GM13976 (cell line): Measurements from ENCODE around the gene CD7.
"Not testable (repeated sequence)": the region's sequence is repeated elsewhere in the genome, so short reads cannot be mapped to it uniquely, and the experiment has no call there.

Source experiments
- DNase-seq: peaks from one replicate; pipeline ENCODE4 v3.0.0; 2012; ENCODE audit warnings: low spot score
- in situ Hi-C: fragments of 300-500 bp; cut with MboI; formaldehyde crosslinking; loops from one replicate; pipeline ENCODE4 v1.12.0; 2022; ENCODE audit warnings: low sequenced_read_pairs, mixed read lengths, inconsistent platforms; ENCODE audit not compliant: unreplicated experiment
- TF ChIP-seq, protein P1 (sequence below): IDR thresholded peaks from 2 replicates; pipeline ENCODE4 v1.5.1; 2012; ENCODE audit warnings: borderline replicate concordance, mild to moderate bottlenecking; ENCODE audit not compliant: insufficient read depth; ENCODE audit errors: extremely low read depth, missing control alignments, control extremely low read depth

CD7 gene

DNA sequence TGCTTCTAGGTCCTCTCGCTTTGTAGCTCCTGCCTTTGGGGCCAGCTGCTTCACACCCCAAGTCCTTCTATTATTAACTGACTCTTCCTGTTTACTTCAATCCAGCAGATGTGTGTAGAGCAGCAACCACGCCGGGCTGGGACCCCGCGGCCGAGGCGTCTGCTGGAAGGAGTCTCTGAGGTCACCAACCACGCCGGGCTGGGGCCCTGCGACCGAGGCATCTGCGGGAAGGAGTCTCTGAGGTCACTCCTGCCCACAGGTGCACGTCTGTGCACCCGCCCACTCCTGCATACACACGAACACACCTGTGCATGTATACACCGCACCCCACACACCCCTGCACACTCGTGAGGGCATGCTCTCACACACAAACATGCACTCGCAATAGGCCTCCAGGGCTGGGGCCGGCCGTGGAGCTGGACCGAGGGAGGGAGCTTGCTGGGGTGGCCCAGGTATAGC, 33.9 kb upstream of the CD7 start:
- TF ChIP-seq, protein P1, sequence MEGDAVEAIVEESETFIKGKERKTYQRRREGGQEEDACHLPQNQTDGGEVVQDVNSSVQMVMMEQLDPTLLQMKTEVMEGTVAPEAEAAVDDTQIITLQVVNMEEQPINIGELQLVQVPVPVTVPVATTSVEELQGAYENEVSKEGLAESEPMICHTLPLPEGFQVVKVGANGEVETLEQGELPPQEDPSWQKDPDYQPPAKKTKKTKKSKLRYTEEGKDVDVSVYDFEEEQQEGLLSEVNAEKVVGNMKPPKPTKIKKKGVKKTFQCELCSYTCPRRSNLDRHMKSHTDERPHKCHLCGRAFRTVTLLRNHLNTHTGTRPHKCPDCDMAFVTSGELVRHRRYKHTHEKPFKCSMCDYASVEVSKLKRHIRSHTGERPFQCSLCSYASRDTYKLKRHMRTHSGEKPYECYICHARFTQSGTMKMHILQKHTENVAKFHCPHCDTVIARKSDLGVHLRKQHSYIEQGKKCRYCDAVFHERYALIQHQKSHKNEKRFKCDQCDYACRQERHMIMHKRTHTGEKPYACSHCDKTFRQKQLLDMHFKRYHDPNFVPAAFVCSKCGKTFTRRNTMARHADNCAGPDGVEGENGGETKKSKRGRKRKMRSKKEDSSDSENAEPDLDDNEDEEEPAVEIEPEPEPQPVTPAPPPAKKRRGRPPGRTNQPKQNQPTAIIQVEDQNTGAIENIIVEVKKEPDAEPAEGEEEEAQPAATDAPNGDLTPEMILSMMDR: no peak
- DNase-seq: no peak
- in situ Hi-C loops: loop anchor here (5.0 kb wide), 1 partner anchor 56 kb away; no protein-coding TSS in a partner anchor

DNA sequence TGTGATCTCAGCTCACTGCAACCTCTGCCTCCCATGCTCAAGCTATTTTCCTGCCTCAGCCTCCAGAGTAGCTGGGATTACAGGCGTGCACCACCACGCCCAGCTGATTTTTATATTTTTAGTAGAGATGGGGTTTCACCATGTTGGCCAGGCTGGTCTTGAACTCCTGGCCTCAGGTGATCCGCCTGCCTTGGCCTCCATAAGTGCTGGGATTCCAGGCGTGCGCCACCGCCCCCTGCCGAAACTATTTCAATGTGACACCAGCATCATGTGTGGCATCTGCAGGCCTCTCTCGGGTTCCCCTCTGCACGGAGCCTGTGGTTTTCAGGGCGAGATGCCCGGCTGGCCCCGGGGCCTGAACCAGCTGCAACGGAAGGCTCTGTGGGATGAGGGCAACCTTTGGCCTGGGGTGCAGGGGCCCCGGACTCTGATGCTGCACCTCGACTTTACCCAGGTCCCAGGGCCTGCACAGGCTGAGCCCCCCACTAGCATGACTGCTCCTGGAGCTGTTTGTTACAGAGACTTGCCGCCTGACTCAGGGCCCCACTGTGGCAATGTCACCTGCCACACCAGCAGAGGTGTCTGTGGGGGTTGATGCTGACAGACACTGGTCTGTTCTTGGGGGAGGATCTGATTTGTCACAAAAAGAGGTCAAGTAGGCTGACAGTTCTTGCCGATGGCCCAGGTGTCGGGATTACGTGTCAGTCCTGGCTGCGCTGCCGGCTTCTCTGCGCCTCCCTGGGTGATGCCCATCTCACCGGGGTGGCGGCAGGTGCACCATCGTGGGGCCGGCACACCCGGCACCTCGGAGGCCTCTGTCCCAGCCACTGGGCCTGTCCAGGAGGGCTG, 33.0 kb upstream of the CD7 start:
- TF ChIP-seq, protein P1: peak; percentile 15
- no peak for DNase-seq
- in situ Hi-C loops: loop anchor here (5.0 kb wide), 1 partner anchor 57 kb away; no protein-coding TSS in a partner anchor

DNA sequence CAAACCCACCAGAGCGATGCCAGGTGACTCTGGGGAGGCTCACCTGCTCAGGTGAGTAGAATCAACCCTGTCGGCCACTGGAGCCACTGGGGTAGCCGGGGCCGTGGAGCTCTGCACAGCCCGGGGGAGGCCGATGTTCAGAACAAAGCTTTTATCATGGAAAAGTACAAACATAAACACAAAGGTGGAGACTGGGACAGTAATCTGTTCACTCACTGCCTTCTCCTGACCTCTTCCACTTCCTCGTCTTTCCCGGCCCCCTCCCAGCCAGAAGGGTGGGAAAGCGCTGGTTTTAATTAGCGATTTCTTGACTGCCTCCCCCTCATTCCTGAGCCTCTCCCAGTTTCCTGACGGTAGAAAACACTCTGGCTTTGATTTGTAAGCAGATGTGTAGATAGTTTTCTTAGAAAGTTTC, 31.9 kb upstream of the CD7 start:
- in situ Hi-C loops: no loop called here
- TF ChIP-seq, protein P1: no peak
- no peak for DNase-seq

DNA sequence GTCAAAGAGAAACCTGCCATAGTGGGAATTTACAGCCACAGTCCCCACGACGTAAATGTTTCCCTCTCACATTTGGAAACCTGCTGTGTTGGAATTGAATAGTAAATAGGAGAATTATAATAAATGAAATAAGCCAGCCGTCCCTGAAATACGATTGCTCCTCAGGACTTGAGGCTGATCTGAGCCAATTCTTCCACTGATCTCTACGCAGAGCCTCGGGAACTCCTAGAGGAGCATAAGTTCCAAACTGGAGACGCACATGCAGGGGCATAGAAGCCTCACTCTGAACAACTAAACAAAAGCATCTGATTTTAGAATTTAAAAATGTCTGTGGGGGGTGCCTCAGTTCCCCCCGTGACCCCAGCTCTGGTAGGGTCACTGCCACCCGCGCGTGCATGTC, 31.5 kb upstream of the CD7 start:
- TF ChIP-seq, protein P1: no peak
- no peak for DNase-seq
- in situ Hi-C loops: no loop called here

DNA sequence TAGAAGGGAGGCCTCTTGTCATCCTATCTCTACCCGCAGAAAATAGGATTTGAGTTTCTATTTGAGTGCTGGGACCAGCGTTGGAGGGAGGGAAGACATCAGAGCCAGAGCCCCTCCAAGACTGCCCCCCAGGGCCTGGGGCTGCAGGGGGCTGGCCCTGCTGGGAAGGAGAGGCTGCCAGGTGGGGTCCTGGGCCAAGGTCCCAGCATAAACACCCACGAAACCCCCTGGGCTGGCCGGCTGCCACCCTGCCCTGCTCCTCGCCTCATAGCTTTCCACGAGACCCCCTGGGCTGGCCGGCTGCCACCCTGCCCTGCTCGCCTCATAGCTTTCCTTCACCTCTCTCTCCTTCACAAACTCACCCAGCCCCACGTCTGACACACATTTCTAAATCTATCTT, 31.0 kb upstream of the CD7 start:
- in situ Hi-C loops: no loop called here

DNA sequence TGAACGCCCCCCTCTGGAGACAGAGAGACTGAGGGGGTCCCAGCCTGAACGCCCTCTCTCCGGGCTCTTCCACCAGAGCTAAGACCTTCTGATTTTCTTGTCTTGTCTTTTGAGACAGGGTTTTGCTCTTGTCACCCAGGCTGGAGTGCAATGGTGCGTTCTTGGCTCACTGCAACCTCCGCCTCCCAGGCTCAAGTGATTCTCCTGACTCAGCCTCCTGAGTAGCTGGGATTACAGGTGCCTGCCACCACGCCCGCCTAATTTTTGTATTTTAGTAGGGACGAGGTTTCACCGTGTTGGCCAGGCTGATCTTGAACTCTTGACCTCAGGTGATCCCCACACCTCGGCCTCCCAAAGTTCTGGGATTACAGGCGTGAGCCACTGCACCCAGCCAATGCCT, 30.6 kb upstream of the CD7 start:
- in situ Hi-C loops, DNase-seq: not testable (repeated sequence)

More for the DNA sequence above, 31.0 kb upstream of the CD7 start:
- TF ChIP-seq, protein P1: no peak
- DNase-seq: no peak

DNA sequence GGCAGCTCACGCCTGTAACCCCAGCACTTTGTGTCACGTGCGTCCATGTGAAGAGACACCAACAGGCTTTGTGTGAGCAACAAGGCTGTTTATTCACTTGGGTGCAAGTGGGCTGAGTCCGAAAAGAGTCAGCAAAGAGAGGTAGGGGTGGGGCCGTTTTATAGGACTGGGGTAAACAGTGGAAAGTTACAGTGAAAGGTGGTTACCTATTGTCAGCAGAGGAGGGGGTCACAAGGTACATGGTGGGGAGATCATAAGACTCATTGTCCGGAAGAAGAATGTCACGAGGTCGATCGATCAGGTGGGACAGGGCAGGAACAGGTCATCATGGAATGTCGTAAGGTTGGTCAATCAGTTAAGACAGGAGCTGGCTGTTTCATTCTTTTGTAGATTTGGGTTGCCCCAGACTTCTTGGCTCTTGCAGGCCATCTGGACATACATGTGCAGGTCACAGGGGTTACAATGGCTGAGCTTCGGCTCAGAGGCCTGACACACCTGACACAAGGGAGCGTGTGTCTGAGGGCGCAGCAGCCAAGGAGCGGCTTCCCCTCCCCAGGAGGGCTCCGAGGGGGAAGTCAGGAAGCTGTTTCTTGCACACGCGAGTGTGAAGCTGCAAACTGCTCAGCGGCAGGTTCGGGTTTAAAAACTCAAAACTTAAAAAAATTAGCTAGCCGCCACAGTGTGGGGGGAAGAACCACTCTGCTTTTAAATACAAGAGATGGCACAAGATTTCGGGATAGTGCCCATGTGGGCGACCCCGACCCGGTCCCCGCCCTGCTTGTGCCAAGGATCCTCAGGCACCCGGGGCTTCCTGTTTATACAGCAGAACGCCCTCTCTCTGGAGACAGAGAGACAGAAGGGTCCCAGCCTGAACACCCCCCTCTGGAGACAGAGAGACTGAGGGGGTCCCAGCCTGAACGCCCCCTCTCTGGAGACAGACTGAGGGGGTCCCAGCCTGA, 29.2 kb upstream of the CD7 start:
- DNase-seq: no peak
- in situ Hi-C loops: no loop called here
- TF ChIP-seq, protein P1: no peak
